Lower lobe of right lung (tissue), 2 donors: ENCODE data around the gene FOXP1. TPM values are rescaled to one million over a fixed set of nuclear protein-coding genes. Genes with fewer than 3 reads are reported as not detected.

Source experiments
- ATAC-seq, 2 donors: fragments of 200-7000 bp; cut with Tn5 transposase; one replicate each; pipeline ENCODE4 v1.9.1; 2020 to 2022; ENCODE audit warnings: mild to moderate bottlenecking in 2 of 2, moderate library complexity in 2 of 2
- DNase-seq: peaks from one replicate; pipeline ENCODE4 v3.0.0-alpha.2; 2020
- H3K27ac ChIP-seq: fragments of 200-600 bp; one replicate; pipeline ENCODE4 v1.8.0; 2022
- H3K27me3 ChIP-seq: fragments of 200-600 bp; one replicate; pipeline ENCODE4 v1.8.0; 2022; ENCODE audit warnings: low read depth
- H3K36me3 ChIP-seq: fragments of 200-600 bp; one replicate; pipeline ENCODE4 v1.8.0; 2022; ENCODE audit warnings: mild to moderate bottlenecking
- H3K4me1 ChIP-seq: fragments of 200-600 bp; one replicate; pipeline ENCODE4 v1.8.0; 2022
- H3K4me3 ChIP-seq: fragments of 200-600 bp; one replicate; pipeline ENCODE4 v1.8.0; 2022; ENCODE audit warnings: mild to moderate bottlenecking
- H3K9me3 ChIP-seq: fragments of 200-600 bp; one replicate; pipeline ENCODE4 v1.8.0; 2022
- CTCF ChIP-seq: fragments of 200-600 bp; IDR thresholded peaks from one replicate; pipeline ENCODE4 v1.8.0; 2022; ENCODE audit warnings: antibody characterized with exemption, mild to moderate bottlenecking
- intact Hi-C: fragments of 100-400 bp; cut with DNase I; formaldehyde crosslinking; loops from one replicate; pipeline ENCODE4 v1.11.0; 2022
- total RNA-seq: library from RNA; stranded (reverse); fragmentation: NEBNext Ultra II Directional; extraction: Animal tissue kit (Norgen Biotek cat#: 25700); gene quantifications from one replicate; pipeline ENCODE4 v1.2.1, GENCODE V29; 2021
- donor health status: DM: no; HTN: yes; CAD: no; lungs with severe emphysema.

The FOXP1 gene
- total RNA-seq, 1 donor from 2014 or later: 138 TPM

GRCh38 chr3:71489315-71489761, 94.2 kb downstream of the FOXP1 start:
- H3K4me3 ChIP-seq: no peak overlapping the region
- TF ChIP-seq CTCF: no peak
- no peaks in the 10 kb centered on the region for H3K9me3 ChIP-seq
- no peaks in the 10 kb centered on the region for H3K36me3 ChIP-seq
- H3K27me3 ChIP-seq: no peaks in the 10 kb centered on the region
- H3K27ac ChIP-seq: no peak overlapping the region
- intact Hi-C loops: no loop called here
- ATAC-seq (no peak), DNase-seq (no peak)
- H3K4me1 ChIP-seq: no peaks in the 10 kb centered on the region

- Histone ChIP-seq H3K9me3 (no peaks in the 10 kb centered on the region), H3K36me3 (no peaks in the 10 kb centered on the region), H3K4me3 (no peak overlapping the region), H3K4me1 (no peaks in the 10 kb centered on the region), H3K27me3 (no peaks in the 10 kb centered on the region), H3K27ac (no peak overlapping the region)
- intact Hi-C loops: no loop called here
- DNase-seq (no peak), ATAC-seq (no peak)
- no peak for TF ChIP-seq CTCF
These were observed 94.6 kb downstream of the FOXP1 start for GRCh38 chr3:71488882-71489281.

GRCh38 chr3:71488391-71488809, 95.1 kb downstream of the FOXP1 start:
- ATAC-seq: no peak
- H3K4me3 ChIP-seq: no peak overlapping the region
- H3K27ac ChIP-seq: no peak overlapping the region
- H3K9me3 ChIP-seq: no peaks in the 10 kb centered on the region
- no peaks in the 10 kb centered on the region for H3K4me1 ChIP-seq
- no peak for TF ChIP-seq CTCF
- intact Hi-C loops: no loop called here
- no peak for DNase-seq
- H3K27me3 ChIP-seq: no peaks in the 10 kb centered on the region
- no peaks in the 10 kb centered on the region for H3K36me3 ChIP-seq

- Histone ChIP-seq H3K4me3 (no peak overlapping the region), H3K4me1 (no peaks in the 10 kb centered on the region), H3K9me3 (no peaks in the 10 kb centered on the region), H3K36me3 (no peaks in the 10 kb centered on the region), H3K27ac (no peak overlapping the region), H3K27me3 (no peaks in the 10 kb centered on the region)
- no peak for TF ChIP-seq CTCF
- intact Hi-C loops: no loop called here
- DNase-seq: no peak
- no peak for ATAC-seq
These were observed 96.1 kb downstream of the FOXP1 start for GRCh38 chr3:71487418-71487817.

- Histone ChIP-seq H3K9me3 (no peaks in the 10 kb centered on the region), H3K36me3 (no peaks in the 10 kb centered on the region), H3K27me3 (no peaks in the 10 kb centered on the region), H3K27ac (no peak overlapping the region), H3K4me1 (no peaks in the 10 kb centered on the region), H3K4me3 (no peak overlapping the region)
- ATAC-seq: no peak
- TF ChIP-seq CTCF: no peak
- no peak for DNase-seq
- intact Hi-C loops: no loop called here
These were observed 96.7 kb downstream of the FOXP1 start for GRCh38 chr3:71486831-71487230.

GRCh38 chr3:71485896-71486295, 97.6 kb downstream of the FOXP1 start:
- no peaks in the 10 kb centered on the region for H3K27me3 ChIP-seq
- H3K4me1 ChIP-seq: no peaks in the 10 kb centered on the region
- DNase-seq: no peak
- TF ChIP-seq CTCF: no peak
- H3K27ac ChIP-seq: no peak overlapping the region
- no peak overlapping the region for H3K4me3 ChIP-seq
- no peaks in the 10 kb centered on the region for H3K36me3 ChIP-seq
- no peak for ATAC-seq
- no peaks in the 10 kb centered on the region for H3K9me3 ChIP-seq
- intact Hi-C loops: no loop called here
